Measurements from ENCODE around the gene KIRREL3. TPM values are rescaled to one million over a fixed set of nuclear protein-coding genes. Genes with fewer than 3 reads are reported as not detected.

KIRREL3 gene
- total and polyA plus RNA-seq, 3 donors from 2014 or later, result 1.0 to 1.1 (median 1.1) TPM

- WGBS, 2 donors, result 64 to 66% methylated on average over 21 of the region's 21 CpGs
- Histone ChIP-seq H3K27me3 (no peaks in the 10 kb centered on the region), H3K4me1 (no peaks in the 10 kb centered on the region), H3K9me3 (no peaks in the 10 kb centered on the region), H3K27ac (no peak overlapping the region), H3K4me3 (no peak overlapping the region), H3K36me3 (ENCODE audit: low read depth, missing control alignments) (no peaks in the 10 kb centered on the region)
- TF ChIP-seq, protein P1, sequence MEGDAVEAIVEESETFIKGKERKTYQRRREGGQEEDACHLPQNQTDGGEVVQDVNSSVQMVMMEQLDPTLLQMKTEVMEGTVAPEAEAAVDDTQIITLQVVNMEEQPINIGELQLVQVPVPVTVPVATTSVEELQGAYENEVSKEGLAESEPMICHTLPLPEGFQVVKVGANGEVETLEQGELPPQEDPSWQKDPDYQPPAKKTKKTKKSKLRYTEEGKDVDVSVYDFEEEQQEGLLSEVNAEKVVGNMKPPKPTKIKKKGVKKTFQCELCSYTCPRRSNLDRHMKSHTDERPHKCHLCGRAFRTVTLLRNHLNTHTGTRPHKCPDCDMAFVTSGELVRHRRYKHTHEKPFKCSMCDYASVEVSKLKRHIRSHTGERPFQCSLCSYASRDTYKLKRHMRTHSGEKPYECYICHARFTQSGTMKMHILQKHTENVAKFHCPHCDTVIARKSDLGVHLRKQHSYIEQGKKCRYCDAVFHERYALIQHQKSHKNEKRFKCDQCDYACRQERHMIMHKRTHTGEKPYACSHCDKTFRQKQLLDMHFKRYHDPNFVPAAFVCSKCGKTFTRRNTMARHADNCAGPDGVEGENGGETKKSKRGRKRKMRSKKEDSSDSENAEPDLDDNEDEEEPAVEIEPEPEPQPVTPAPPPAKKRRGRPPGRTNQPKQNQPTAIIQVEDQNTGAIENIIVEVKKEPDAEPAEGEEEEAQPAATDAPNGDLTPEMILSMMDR (IDR thresholded peaks at IDR 0.05), result no peak
- no peak for TF ChIP-seq POLR2A (IDR thresholded peaks at IDR 0.05)
- intact Hi-C loops (cut with DNase I; ENCODE audit: low total_unique reads), result no loop called here
- no peak for DNase-seq
Measured at GRCh38 chr11:126863294-126863997, 137.1 kb downstream of the KIRREL3 start.

GRCh38 chr11:126862664-126863243 is 137.8 kb downstream of the KIRREL3 start:
- Histone ChIP-seq H3K4me1 (no peaks in the 10 kb centered on the region), H3K27me3 (no peaks in the 10 kb centered on the region), H3K9me3 (no peaks in the 10 kb centered on the region), H3K27ac (no peak overlapping the region), H3K4me3 (no peak overlapping the region), H3K36me3 (ENCODE audit: low read depth, missing control alignments) (no peaks in the 10 kb centered on the region)
- TF ChIP-seq, protein P1 (IDR thresholded peaks at IDR 0.05), result no peak
- intact Hi-C loops (cut with DNase I; ENCODE audit: low total_unique reads), result no loop called here
- no peak for DNase-seq
- 66 to 79% methylated on average over 5 to 7 of the region's 7 CpGs for WGBS, 2 donors

DNA sequence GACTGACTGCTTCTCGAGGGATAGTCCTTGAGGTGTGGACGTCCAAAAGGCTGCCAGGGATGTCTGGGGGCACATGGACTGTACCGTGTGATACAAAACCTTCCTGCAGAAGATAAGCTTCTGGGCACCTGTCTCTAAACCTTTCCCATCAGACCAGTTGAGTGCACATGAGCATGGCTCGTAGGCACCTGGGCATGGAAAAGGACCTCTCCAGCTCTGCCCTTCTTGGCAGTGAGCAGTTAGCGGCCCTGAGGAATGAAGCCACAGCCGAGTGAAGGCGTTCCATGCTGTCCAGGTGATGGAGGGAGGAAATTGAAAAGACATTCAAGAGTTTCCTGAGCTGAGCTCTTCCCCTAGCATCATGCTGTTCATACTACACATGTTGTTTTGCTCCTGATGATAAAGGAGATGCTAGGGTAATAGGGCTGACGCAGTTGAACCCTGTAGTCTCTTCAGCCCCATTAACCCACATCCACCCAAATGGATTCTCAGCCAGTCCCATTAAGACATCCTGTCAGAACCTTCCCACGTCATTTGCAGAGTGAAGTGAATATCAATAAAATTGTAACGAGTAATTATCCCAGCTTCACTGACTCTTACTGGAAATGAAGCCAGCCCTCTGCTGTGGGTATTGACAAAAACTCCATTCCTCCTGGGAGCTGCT is 138.6 kb downstream of the KIRREL3 start:
- TF ChIP-seq POLR2A (IDR thresholded peaks at IDR 0.05), result no peak
- TF ChIP-seq, protein P1 (IDR thresholded peaks at IDR 0.05), result no peak
- no peak for DNase-seq
- H3K9me3 ChIP-seq, result no peaks in the 10 kb centered on the region
- no peak overlapping the region for H3K4me3 ChIP-seq
- WGBS, 2 donors, result 77 to 90% methylated on average over 10 of the region's 10 CpGs
- intact Hi-C loops (cut with DNase I; ENCODE audit: low total_unique reads), result no loop called here
- H3K36me3 ChIP-seq (ENCODE audit: low read depth, missing control alignments), result no peaks in the 10 kb centered on the region
- H3K4me1 ChIP-seq, result no peaks in the 10 kb centered on the region
- no peak overlapping the region for H3K27ac ChIP-seq
- no peaks in the 10 kb centered on the region for H3K27me3 ChIP-seq

GRCh38 chr11:126857860-126858808 is 142.4 kb downstream of the KIRREL3 start:
- H3K9me3 ChIP-seq, result no peaks in the 10 kb centered on the region
- no peaks in the 10 kb centered on the region for H3K36me3 ChIP-seq (ENCODE audit: low read depth, missing control alignments)
- H3K27me3 ChIP-seq, result no peaks in the 10 kb centered on the region
- no peak for TF ChIP-seq POLR2A (IDR thresholded peaks at IDR 0.05)
- TF ChIP-seq, protein P1 (IDR thresholded peaks at IDR 0.05), result no peak
- no peak overlapping the region for H3K27ac ChIP-seq
- WGBS, 2 donors, result 60 to 71% methylated on average over 7 to 9 of the region's 9 CpGs
- no peak overlapping the region for H3K4me3 ChIP-seq
- no peak for DNase-seq
- intact Hi-C loops (cut with DNase I; ENCODE audit: low total_unique reads), result no loop called here
- H3K4me1 ChIP-seq, result no peaks in the 10 kb centered on the region

Measured in testis (tissue), 3 donors.